GM12878 (cell line): ENCODE data around the gene ZNF792. TPM values are rescaled to one million over a fixed set of nuclear protein-coding genes. Genes with fewer than 3 reads are reported as not detected.

Source experiments
- BHLHE40 ChIP-seq, 2 experiments: fragments of 450-650 bp in 1 of 2; IDR thresholded peaks; 2 replicates each; pipeline ENCODE4 v1.6.1; 2011 to 2017; ENCODE audit warnings: low read depth in 2 of 2, borderline replicate concordance in 1 of 2, improper control_type of control experiment in 1 of 2, low read length in 1 of 2, mild to moderate bottlenecking in 1 of 2
- CHD1 ChIP-seq: IDR thresholded peaks from 2 replicates; pipeline ENCODE4 v1.6.1; 2012; ENCODE audit warnings: low read depth, low read length, improper control_type of control experiment
- CHD2 ChIP-seq: IDR thresholded peaks from 2 replicates; pipeline ENCODE4 v1.6.1; 2011; ENCODE audit warnings: low read depth, low read length, improper control_type of control experiment, borderline replicate concordance
- CREB1 ChIP-seq: IDR thresholded peaks from 2 replicates; pipeline ENCODE4 v1.6.1; 2012; ENCODE audit warnings: low read depth, mild to moderate bottlenecking, inconsistent platforms
- CREM ChIP-seq: IDR thresholded peaks from 2 replicates; pipeline ENCODE4 v1.6.1; 2014; ENCODE audit warnings: antibody characterized with exemption, low read depth
- EZH2 ChIP-seq: IDR thresholded peaks from 2 replicates; pipeline ENCODE4 v1.6.1; 2012; ENCODE audit warnings: low read depth, mild to moderate bottlenecking, control low read depth, inconsistent platforms, low read length, borderline replicate concordance; ENCODE audit not compliant: control insufficient read depth
- MXI1 ChIP-seq: fragments of 150-350 bp; IDR thresholded peaks from 2 replicates; pipeline ENCODE4 v1.6.1; 2011; ENCODE audit warnings: low read depth, mild to moderate bottlenecking, inconsistent platforms, low read length, improper control_type of control experiment
- NR2C1 ChIP-seq: fragments of 450-650 bp; IDR thresholded peaks from 2 replicates; pipeline ENCODE4 v1.6.1; 2017; ENCODE audit warnings: antibody characterized with exemption, mild to moderate bottlenecking, moderate library complexity
- NR2F1 ChIP-seq: fragments of 450-650 bp; conservative IDR thresholded peaks from 2 replicates; pipeline ENCODE4 v1.6.1; 2017; ENCODE audit warnings: mild to moderate bottlenecking
- POU2F2 ChIP-seq: IDR thresholded peaks from 3 replicates; pipeline ENCODE4 v1.6.1; 2011; ENCODE audit warnings: low read depth, mild to moderate bottlenecking, low read length, borderline replicate concordance
- SMAD5 ChIP-seq: IDR thresholded peaks from 2 replicates; pipeline ENCODE4 v1.6.1; 2016; ENCODE audit warnings: antibody characterized with exemption, low read depth
- STAT3 ChIP-seq: IDR thresholded peaks from 2 replicates; pipeline ENCODE4 v1.6.1; 2011; ENCODE audit warnings: low read depth, low read length, improper control_type of control experiment
- TCF12 ChIP-seq: IDR thresholded peaks from 2 replicates; pipeline ENCODE4 v1.6.1; 2011; ENCODE audit warnings: low read depth, mild to moderate bottlenecking, low read length
- ZSCAN29 ChIP-seq: fragments of 450-650 bp; IDR thresholded peaks from 2 replicates; pipeline ENCODE4 v1.6.1; 2017; ENCODE audit warnings: mild to moderate bottlenecking, moderate library complexity
- polyA plus RNA-seq, 11 experiments: library from polyadenylated mRNA; depleted of rRNA in 4 of 11; unstranded in 6 of 11; stranded (reverse) in 5 of 11; fragments of >200 nt; fragmentation: Nextera tagmentation in 4 of 11; fragmentation: Illumina TruSeq in 1 of 11; extraction: Ambion mirVana in 4 of 11; extraction: Trizol in 1 of 11; gene quantifications; 1 replicate in 1 of 11; 2 replicates in 10 of 11; pipeline versions ENCODE4 v1.2.1 to v1.2.3, GENCODE V29; 2011 to 2016; ENCODE audit warnings: inconsistent platforms in 2 of 11, missing spikeins in 2 of 11, low read depth in 1 of 11
- total RNA-seq, 4 experiments: library from RNA; depleted of rRNA in 3 of 4; stranded (reverse); fragments of >200 nt in 3 of 4; fragmentation: Illumina TruSeq in 1 of 4; extraction: Trizol in 1 of 4; gene quantifications; 2 replicates each; pipeline versions ENCODE4 v1.2.1 to v1.2.3, GENCODE V29; 2013 to 2021
- TF ChIP-seq, protein P1 (sequence below): fragments of 450-650 bp; IDR thresholded peaks from 2 replicates; pipeline ENCODE4 v1.6.1; 2016; ENCODE audit warnings: mild to moderate bottlenecking, moderate library complexity, borderline replicate concordance
- TF ChIP-seq, protein P2 (sequence below), 3 experiments: IDR thresholded peaks in 2 of 3; conservative IDR thresholded peaks in 1 of 3; 2 replicates each; pipeline ENCODE4 v1.5.1; 2011; ENCODE audit warnings: low read depth in 3 of 3, low read length in 3 of 3, mild to moderate bottlenecking in 3 of 3, control low read depth in 2 of 3, moderate library complexity in 2 of 3, inconsistent platforms in 1 of 3, mixed read lengths in 1 of 3; ENCODE audit not compliant: control insufficient read depth in 2 of 3, insufficient read depth in 1 of 3; ENCODE audit errors: extremely low read depth in 1 of 3
- TF ChIP-seq, protein P3 (sequence below): IDR thresholded peaks from 2 replicates; pipeline ENCODE4 v1.6.1; 2012; ENCODE audit warnings: low read depth, low read length, improper control_type of control experiment
- TF ChIP-seq, protein P4 (sequence below): fragments of 450-650 bp; IDR thresholded peaks from 2 replicates; pipeline ENCODE4 v1.6.1; 2018; ENCODE audit warnings: borderline replicate concordance, mild to moderate bottlenecking; ENCODE audit not compliant: partially characterized antibody
- TF ChIP-seq, protein P5 (sequence below): IDR thresholded peaks from 2 replicates; pipeline ENCODE4 v1.6.1; 2011; ENCODE audit warnings: low read depth, mild to moderate bottlenecking, low read length, moderate library complexity, borderline replicate concordance; ENCODE audit errors: extremely low read depth

ZNF792 gene
- total and polyA plus RNA-seq, 10 of the 15 experiments (the other 5 are each of a cell fraction or from before 2014, with no cell fraction given) = 0.53 to 4.8 (median 1.3) TPM

DNA sequence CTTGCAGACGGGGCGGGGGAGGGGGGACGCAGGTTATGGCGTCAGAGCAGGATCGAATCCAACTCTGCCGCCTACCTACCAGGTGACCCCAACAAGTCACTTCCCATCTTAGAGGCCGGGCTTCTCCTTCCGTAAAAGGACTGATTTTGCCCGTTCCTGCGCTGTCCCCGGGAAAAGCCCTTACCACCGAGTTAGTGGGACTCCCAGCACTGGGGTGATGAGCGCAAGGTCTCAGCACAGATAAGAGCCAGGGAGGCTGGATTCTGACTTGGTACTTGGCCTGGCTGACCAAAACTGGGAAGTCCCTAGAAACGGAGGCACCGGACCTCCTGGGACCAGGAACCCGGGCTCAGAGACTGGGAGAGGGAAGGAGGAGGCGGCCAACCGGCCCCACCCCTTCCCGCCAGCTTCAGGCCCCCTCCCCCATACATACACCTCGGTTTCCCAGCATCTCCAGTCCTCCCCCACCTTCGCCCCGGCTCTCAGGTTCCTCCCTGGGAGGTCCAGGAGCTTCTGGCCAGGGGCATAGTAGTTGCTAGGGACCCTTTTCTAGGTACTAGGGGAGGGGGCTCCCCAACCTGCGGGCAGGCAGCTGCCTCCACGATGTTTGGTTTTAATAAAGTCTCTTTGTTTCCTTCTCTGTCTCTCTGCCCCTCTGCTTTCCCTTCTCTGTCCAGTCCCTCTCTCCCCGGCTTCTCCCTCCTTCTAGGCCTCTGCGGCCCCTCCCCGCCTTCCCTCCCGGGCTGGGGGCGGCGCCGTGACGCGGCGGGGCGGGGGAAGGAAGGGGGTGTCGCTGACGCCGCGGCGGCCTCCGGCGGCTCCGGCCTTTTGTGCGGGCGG lies 35.7 kb upstream of the ZNF792 start, which contains the start of gene GRAMD1A (continued):
- TF ChIP-seq EZH2 (no peak), NR2C1 (no peak), SMAD5 (no peak), ZSCAN29 (no peak), CHD1 (no peak), STAT3 (no peak), NR2F1 (peak; percentile 82; the same call in 1 of the 2 replicates), BHLHE40 (IDR thresholded peaks at IDR 0.05; ENCODE audit: borderline replicate concordance in 1 of 2, low read depth in 2 of 2, low read length in 1 of 2) (peak in 1 of 2 experiments; percentile 38; a peak in 2 of 4 replicates), CREB1 (peak; percentile 81), POU2F2 (peak; percentile 42; the same call in 1 of the 3 replicates), CHD2 (peak; percentile 76), CREM (peak; percentile 46), TCF12 (no peak), MXI1 (0 out of 2 replicates have a peak, but pooled peaks have one; percentile 12)
- TF ChIP-seq, protein P1, sequence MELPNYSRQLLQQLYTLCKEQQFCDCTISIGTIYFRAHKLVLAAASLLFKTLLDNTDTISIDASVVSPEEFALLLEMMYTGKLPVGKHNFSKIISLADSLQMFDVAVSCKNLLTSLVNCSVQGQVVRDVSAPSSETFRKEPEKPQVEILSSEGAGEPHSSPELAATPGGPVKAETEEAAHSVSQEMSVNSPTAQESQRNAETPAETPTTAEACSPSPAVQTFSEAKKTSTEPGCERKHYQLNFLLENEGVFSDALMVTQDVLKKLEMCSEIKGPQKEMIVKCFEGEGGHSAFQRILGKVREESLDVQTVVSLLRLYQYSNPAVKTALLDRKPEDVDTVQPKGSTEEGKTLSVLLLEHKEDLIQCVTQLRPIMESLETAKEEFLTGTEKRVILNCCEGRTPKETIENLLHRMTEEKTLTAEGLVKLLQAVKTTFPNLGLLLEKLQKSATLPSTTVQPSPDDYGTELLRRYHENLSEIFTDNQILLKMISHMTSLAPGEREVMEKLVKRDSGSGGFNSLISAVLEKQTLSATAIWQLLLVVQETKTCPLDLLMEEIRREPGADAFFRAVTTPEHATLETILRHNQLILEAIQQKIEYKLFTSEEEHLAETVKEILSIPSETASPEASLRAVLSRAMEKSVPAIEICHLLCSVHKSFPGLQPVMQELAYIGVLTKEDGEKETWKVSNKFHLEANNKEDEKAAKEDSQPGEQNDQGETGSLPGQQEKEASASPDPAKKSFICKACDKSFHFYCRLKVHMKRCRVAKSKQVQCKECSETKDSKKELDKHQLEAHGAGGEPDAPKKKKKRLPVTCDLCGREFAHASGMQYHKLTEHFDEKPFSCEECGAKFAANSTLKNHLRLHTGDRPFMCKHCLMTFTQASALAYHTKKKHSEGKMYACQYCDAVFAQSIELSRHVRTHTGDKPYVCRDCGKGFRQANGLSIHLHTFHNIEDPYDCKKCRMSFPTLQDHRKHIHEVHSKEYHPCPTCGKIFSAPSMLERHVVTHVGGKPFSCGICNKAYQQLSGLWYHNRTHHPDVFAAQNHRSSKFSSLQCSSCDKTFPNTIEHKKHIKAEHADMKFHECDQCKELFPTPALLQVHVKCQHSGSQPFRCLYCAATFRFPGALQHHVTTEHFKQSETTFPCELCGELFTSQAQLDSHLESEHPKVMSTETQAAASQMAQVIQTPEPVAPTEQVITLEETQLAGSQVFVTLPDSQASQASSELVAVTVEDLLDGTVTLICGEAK = peak; percentile 30; the same call in 1 of the 2 replicates
- TF ChIP-seq, protein P2, sequence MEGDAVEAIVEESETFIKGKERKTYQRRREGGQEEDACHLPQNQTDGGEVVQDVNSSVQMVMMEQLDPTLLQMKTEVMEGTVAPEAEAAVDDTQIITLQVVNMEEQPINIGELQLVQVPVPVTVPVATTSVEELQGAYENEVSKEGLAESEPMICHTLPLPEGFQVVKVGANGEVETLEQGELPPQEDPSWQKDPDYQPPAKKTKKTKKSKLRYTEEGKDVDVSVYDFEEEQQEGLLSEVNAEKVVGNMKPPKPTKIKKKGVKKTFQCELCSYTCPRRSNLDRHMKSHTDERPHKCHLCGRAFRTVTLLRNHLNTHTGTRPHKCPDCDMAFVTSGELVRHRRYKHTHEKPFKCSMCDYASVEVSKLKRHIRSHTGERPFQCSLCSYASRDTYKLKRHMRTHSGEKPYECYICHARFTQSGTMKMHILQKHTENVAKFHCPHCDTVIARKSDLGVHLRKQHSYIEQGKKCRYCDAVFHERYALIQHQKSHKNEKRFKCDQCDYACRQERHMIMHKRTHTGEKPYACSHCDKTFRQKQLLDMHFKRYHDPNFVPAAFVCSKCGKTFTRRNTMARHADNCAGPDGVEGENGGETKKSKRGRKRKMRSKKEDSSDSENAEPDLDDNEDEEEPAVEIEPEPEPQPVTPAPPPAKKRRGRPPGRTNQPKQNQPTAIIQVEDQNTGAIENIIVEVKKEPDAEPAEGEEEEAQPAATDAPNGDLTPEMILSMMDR (IDR thresholded peaks at IDR 0.05 in 2 of 3, conservative IDR thresholded peaks at IDR 0.05 in 1 of 3; ENCODE audit: control insufficient read depth in 2 of 3, extremely low read depth in 1 of 3, insufficient read depth in 1 of 3, low read depth in 3 of 3, low read length in 3 of 3) = no peak
- TF ChIP-seq, protein P3, sequence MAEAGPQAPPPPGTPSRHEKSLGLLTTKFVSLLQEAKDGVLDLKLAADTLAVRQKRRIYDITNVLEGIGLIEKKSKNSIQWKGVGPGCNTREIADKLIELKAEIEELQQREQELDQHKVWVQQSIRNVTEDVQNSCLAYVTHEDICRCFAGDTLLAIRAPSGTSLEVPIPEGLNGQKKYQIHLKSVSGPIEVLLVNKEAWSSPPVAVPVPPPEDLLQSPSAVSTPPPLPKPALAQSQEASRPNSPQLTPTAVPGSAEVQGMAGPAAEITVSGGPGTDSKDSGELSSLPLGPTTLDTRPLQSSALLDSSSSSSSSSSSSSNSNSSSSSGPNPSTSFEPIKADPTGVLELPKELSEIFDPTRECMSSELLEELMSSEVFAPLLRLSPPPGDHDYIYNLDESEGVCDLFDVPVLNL = no peak
- TF ChIP-seq, protein P4, sequence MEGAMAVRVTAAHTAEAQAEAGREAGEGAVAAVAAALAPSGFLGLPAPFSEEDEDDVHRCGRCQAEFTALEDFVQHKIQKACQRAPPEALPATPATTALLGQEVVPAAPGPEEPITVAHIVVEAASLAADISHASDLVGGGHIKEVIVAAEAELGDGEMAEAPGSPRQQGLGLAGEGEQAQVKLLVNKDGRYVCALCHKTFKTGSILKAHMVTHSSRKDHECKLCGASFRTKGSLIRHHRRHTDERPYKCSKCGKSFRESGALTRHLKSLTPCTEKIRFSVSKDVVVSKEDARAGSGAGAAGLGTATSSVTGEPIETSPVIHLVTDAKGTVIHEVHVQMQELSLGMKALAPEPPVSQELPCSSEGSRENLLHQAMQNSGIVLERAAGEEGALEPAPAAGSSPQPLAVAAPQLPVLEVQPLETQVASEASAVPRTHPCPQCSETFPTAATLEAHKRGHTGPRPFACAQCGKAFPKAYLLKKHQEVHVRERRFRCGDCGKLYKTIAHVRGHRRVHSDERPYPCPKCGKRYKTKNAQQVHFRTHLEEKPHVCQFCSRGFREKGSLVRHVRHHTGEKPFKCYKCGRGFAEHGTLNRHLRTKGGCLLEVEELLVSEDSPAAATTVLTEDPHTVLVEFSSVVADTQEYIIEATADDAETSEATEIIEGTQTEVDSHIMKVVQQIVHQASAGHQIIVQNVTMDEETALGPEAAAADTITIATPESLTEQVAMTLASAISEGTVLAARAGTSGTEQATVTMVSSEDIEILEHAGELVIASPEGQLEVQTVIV = no peak
- TF ChIP-seq, protein P5, sequence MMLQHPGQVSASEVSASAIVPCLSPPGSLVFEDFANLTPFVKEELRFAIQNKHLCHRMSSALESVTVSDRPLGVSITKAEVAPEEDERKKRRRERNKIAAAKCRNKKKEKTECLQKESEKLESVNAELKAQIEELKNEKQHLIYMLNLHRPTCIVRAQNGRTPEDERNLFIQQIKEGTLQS = no peak
